ENCODE data around the gene LIAS. TPM values are rescaled to one million over a fixed set of nuclear protein-coding genes. Genes with fewer than 3 reads are reported as not detected.

LIAS gene
- total RNA-seq, 1 donor from 2014 or later: 9.6 TPM

DNA sequence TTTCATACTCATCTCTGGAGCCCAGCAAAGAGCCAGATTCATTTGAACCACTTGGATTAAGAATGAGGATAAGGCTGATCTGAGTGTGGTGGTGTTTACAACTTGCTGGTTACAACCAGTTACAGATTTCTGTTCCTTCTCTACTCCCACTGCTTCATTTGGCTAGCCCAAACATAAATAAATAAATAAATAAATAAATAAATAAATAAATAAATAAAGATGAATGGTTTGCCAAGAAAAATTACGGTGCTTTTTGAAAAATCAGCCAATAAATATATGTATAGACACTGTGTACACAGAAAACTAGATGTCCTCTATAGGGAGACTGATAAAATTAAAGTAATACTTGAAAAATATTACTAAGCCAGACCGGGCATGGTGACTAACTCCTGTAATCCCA, 17.3 kb upstream of the LIAS start:
- Mint-ChIP-seq H3K27ac (ENCODE audit: unreplicated experiment) (no peak overlapping the region), H3K27me3 (ENCODE audit: low read depth, unreplicated experiment) (peaks cover 23% of the 10 kb centered on the region), H3K4me1 (ENCODE audit: low read depth, unreplicated experiment) (no peaks in the 10 kb centered on the region), H3K4me3 (ENCODE audit: unreplicated experiment) (no peak overlapping the region), H3K9me3 (ENCODE audit: unreplicated experiment) (no peaks in the 10 kb centered on the region), H3K36me3 (ENCODE audit: low read depth, unreplicated experiment) (peaks cover 1% of the 10 kb centered on the region)
- no peak overlapping the region for H3K9ac ChIP-seq (ENCODE audit: low read length)
- no peak overlapping the region for H3K4me3 ChIP-seq (ENCODE audit: insufficient read depth, low read depth, low read length)
- no peaks in the 10 kb centered on the region for H3K27me3 ChIP-seq (ENCODE audit: insufficient read depth, low read length)
- TF ChIP-seq, protein P1, sequence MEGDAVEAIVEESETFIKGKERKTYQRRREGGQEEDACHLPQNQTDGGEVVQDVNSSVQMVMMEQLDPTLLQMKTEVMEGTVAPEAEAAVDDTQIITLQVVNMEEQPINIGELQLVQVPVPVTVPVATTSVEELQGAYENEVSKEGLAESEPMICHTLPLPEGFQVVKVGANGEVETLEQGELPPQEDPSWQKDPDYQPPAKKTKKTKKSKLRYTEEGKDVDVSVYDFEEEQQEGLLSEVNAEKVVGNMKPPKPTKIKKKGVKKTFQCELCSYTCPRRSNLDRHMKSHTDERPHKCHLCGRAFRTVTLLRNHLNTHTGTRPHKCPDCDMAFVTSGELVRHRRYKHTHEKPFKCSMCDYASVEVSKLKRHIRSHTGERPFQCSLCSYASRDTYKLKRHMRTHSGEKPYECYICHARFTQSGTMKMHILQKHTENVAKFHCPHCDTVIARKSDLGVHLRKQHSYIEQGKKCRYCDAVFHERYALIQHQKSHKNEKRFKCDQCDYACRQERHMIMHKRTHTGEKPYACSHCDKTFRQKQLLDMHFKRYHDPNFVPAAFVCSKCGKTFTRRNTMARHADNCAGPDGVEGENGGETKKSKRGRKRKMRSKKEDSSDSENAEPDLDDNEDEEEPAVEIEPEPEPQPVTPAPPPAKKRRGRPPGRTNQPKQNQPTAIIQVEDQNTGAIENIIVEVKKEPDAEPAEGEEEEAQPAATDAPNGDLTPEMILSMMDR (IDR thresholded peaks at IDR 0.05; ENCODE audit: insufficient read depth, low read depth, low read length): no peak
- TF ChIP-seq EZH2 (IDR thresholded peaks at IDR 0.05; ENCODE audit: insufficient read depth, low read length): no peak
- no peaks in the 10 kb centered on the region for H3K79me2 ChIP-seq (ENCODE audit: insufficient read depth, low read length)
- H4K20me1 ChIP-seq (ENCODE audit: insufficient read depth, low read length): no peaks in the 10 kb centered on the region
- no peak overlapping the region for H3K27ac ChIP-seq (ENCODE audit: low read depth, low read length)
- no peaks in the 10 kb centered on the region for H3K4me1 ChIP-seq (ENCODE audit: insufficient read depth, low read length)
- FAIRE-seq (no peak), DNase-seq (ENCODE audit: low read depth) (no peak)
- no peak overlapping the region for H2AFZ ChIP-seq (ENCODE audit: low read depth, low read length)
- no peaks in the 10 kb centered on the region for H3K9me3 ChIP-seq (ENCODE audit: insufficient read depth, low read depth, low read length)
- no peak overlapping the region for H3K4me2 ChIP-seq (ENCODE audit: low read length)
- no peaks in the 10 kb centered on the region for H3K36me3 ChIP-seq (ENCODE audit: insufficient read depth, low read length)

DNA sequence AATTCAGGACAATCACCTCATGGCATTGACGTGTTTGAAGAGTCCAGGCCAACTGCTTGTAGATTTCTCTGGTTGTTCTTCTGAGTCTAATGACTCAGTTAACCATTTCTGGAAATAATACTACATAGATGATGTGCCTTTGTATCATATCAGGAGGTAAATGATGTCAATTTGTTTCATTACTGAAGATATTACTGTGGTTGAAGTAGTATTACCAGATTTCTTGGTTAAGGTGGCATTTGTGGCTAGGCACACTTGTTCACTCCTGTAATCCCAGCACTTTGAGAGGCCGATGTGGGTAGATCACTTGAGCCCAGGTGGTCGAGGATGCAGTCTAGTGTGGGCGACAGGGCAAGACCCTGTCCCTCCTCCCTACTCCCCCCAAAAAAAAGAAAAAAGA, 15.9 kb upstream of the LIAS start:
- Mint-ChIP-seq H3K36me3 (ENCODE audit: low read depth, unreplicated experiment) (peaks cover 1% of the 10 kb centered on the region), H3K27me3 (ENCODE audit: low read depth, unreplicated experiment) (peaks cover 13% of the 10 kb centered on the region), H3K4me1 (ENCODE audit: low read depth, unreplicated experiment) (no peaks in the 10 kb centered on the region), H3K4me3 (ENCODE audit: unreplicated experiment) (no peak overlapping the region), H3K27ac (ENCODE audit: unreplicated experiment) (no peak overlapping the region), H3K9me3 (ENCODE audit: unreplicated experiment) (no peaks in the 10 kb centered on the region)
- Histone ChIP-seq H3K4me1 (ENCODE audit: insufficient read depth, low read length) (peaks cover 4% of the 10 kb centered on the region), H3K9me3 (ENCODE audit: insufficient read depth, low read depth, low read length) (no peaks in the 10 kb centered on the region), H3K4me2 (ENCODE audit: low read length) (no peak overlapping the region), H4K20me1 (ENCODE audit: insufficient read depth, low read length) (no peaks in the 10 kb centered on the region), H3K27ac (ENCODE audit: low read depth, low read length) (no peak overlapping the region), H2AFZ (ENCODE audit: low read depth, low read length) (no peak overlapping the region), H3K79me2 (ENCODE audit: insufficient read depth, low read length) (no peaks in the 10 kb centered on the region), H3K36me3 (ENCODE audit: insufficient read depth, low read length) (no peaks in the 10 kb centered on the region), H3K9ac (ENCODE audit: low read length) (no peak overlapping the region), H3K4me3 (ENCODE audit: insufficient read depth, low read depth, low read length) (no peak overlapping the region), H3K27me3 (ENCODE audit: insufficient read depth, low read length) (no peaks in the 10 kb centered on the region)
- DNase-seq (ENCODE audit: low read depth): no peak
- no peak for FAIRE-seq
- no peak for TF ChIP-seq EZH2 (IDR thresholded peaks at IDR 0.05; ENCODE audit: insufficient read depth, low read length)
- TF ChIP-seq, protein P1 (IDR thresholded peaks at IDR 0.05; ENCODE audit: insufficient read depth, low read depth, low read length): no peak

DNA sequence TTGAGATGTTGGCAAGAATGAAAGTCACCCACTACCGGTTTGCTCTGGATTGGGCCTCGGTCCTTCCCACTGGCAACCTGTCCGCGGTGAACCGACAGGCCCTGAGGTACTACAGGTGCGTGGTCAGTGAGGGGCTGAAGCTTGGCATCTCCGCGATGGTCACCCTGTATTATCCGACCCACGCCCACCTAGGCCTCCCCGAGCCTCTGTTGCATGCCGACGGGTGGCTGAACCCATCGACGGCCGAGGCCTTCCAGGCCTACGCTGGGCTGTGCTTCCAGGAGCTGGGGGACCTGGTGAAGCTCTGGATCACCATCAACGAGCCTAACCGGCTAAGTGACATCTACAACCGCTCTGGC, 12.4 kb upstream of the LIAS start:
- Histone ChIP-seq H3K27me3 (ENCODE audit: insufficient read depth, low read length) (no peaks in the 10 kb centered on the region), H4K20me1 (ENCODE audit: insufficient read depth, low read length) (peaks cover 27% of the 10 kb centered on the region), H3K9ac (ENCODE audit: low read length) (peak overlapping the region; percentile 55), H3K4me3 (ENCODE audit: insufficient read depth, low read depth, low read length) (no peak overlapping the region), H3K27ac (ENCODE audit: low read depth, low read length) (no peak overlapping the region), H3K4me2 (ENCODE audit: low read length) (peak overlapping the region; percentile 83), H3K36me3 (ENCODE audit: insufficient read depth, low read length) (peaks cover 6% of the 10 kb centered on the region), H3K9me3 (ENCODE audit: insufficient read depth, low read depth, low read length) (no peaks in the 10 kb centered on the region), H3K4me1 (ENCODE audit: insufficient read depth, low read length) (peaks cover 4% of the 10 kb centered on the region), H2AFZ (ENCODE audit: low read depth, low read length) (peak overlapping the region; percentile 64), H3K79me2 (ENCODE audit: insufficient read depth, low read length) (no peaks in the 10 kb centered on the region)
- Mint-ChIP-seq H3K4me3 (ENCODE audit: unreplicated experiment) (no peak overlapping the region), H3K4me1 (ENCODE audit: low read depth, unreplicated experiment) (peaks cover 7% of the 10 kb centered on the region), H3K27ac (ENCODE audit: unreplicated experiment) (no peak overlapping the region), H3K36me3 (ENCODE audit: low read depth, unreplicated experiment) (peaks cover 4% of the 10 kb centered on the region), H3K27me3 (ENCODE audit: low read depth, unreplicated experiment) (no peaks in the 10 kb centered on the region), H3K9me3 (ENCODE audit: unreplicated experiment) (no peaks in the 10 kb centered on the region)
- FAIRE-seq: no peak
- DNase-seq (ENCODE audit: low read depth): no peak
- TF ChIP-seq, protein P1 (IDR thresholded peaks at IDR 0.05; ENCODE audit: insufficient read depth, low read depth, low read length): no peak
- TF ChIP-seq EZH2 (IDR thresholded peaks at IDR 0.05; ENCODE audit: insufficient read depth, low read length): no peak

Data from astrocyte (in vitro differentiated cells and primary cell).